Measurements from ENCODE around the gene CUL9. TPM values are rescaled to one million over a fixed set of nuclear protein-coding genes. Genes with fewer than 3 reads are reported as not detected.

Gene CUL9
- total RNA-seq, 1 donor from 2014 or later: 37.4 TPM

DNA sequence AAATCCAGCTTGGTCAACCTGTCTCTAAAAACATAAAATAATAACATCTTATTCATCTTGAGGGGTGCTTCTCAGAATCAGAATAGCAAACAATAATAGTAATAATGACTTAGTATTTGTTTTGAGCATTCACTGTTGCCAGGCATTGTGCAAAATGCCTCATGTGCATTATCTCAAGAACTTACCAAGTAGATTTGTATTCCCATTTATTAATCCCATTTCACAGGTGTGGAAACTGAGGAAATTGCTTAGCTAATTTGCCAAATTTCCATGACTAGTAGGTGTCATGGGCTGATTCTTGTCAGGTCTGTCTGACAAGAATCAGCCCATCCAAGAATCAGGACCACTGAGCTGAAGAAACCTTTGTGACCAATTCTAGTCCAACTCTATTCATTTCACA, 66.8 kb downstream of the CUL9 start:
- no peak overlapping the region for H3K27ac ChIP-seq
- TF ChIP-seq, protein P1, sequence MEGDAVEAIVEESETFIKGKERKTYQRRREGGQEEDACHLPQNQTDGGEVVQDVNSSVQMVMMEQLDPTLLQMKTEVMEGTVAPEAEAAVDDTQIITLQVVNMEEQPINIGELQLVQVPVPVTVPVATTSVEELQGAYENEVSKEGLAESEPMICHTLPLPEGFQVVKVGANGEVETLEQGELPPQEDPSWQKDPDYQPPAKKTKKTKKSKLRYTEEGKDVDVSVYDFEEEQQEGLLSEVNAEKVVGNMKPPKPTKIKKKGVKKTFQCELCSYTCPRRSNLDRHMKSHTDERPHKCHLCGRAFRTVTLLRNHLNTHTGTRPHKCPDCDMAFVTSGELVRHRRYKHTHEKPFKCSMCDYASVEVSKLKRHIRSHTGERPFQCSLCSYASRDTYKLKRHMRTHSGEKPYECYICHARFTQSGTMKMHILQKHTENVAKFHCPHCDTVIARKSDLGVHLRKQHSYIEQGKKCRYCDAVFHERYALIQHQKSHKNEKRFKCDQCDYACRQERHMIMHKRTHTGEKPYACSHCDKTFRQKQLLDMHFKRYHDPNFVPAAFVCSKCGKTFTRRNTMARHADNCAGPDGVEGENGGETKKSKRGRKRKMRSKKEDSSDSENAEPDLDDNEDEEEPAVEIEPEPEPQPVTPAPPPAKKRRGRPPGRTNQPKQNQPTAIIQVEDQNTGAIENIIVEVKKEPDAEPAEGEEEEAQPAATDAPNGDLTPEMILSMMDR (IDR thresholded peaks at IDR 0.05): no peak
- ATAC-seq (no peak), DNase-seq (no peak)
- intact Hi-C loops (cut with DNase I): no loop called here
- no peaks in the 10 kb centered on the region for H3K9me3 ChIP-seq
- no peaks in the 10 kb centered on the region for H3K4me1 ChIP-seq
- H3K27me3 ChIP-seq: peaks cover 14% of the 10 kb centered on the region
- no peaks in the 10 kb centered on the region for H3K36me3 ChIP-seq
- no peak overlapping the region for H3K4me3 ChIP-seq

DNA sequence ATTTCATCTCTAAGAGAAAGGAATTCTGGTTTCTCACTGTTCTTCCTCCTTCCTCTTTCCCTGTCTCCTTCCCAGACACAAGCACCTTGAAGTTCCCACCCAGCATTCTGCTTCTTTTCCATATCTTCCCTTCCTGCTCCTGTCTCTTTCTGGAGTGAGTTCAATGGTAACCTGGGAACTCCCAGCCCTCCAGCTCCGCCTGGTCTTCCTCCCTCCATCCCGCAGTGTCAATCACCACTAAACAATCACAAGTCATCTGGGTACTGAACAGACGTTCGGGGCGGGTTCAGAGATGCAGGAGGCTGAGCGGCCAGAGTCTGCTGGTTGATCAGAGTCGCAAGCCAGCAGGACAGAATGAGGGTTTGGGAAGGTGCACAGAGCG, 69.0 kb downstream of the CUL9 start:
- DNase-seq: no peak
- ATAC-seq: no peak
- Histone ChIP-seq H3K4me1 (no peaks in the 10 kb centered on the region), H3K27ac (no peak overlapping the region), H3K36me3 (no peaks in the 10 kb centered on the region), H3K27me3 (peaks cover 8% of the 10 kb centered on the region), H3K9me3 (no peaks in the 10 kb centered on the region), H3K4me3 (no peak overlapping the region)
- intact Hi-C loops (cut with DNase I): no loop called here
- TF ChIP-seq, protein P1 (IDR thresholded peaks at IDR 0.05): no peak

DNA sequence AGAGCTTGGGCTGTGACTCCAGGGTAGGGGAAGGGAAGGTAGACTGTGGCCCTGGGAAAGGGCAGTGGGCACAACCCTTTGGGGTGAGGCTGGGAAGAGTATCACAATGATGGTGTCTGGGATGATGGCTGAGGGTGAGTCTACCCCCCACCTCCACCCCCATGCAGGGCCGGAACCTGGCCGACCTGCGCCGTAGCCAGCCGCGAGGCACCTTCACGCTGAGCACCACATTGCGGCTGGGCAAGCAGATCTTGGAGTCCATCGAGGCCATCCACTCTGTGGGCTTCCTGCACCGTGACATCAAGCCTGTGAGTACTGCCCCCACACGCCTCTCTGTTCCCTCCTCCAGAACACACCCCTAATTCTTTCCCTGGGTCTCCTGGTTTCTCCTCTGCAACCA, 71.4 kb downstream of the CUL9 start:
- Histone ChIP-seq H3K36me3 (no peaks in the 10 kb centered on the region), H3K27ac (no peak overlapping the region), H3K4me1 (no peaks in the 10 kb centered on the region), H3K4me3 (no peak overlapping the region), H3K9me3 (no peaks in the 10 kb centered on the region), H3K27me3 (peaks cover 8% of the 10 kb centered on the region)
- TF ChIP-seq, protein P1 (IDR thresholded peaks at IDR 0.05): no peak
- intact Hi-C loops (cut with DNase I): no loop called here
- no peak for ATAC-seq
- no peak for DNase-seq

DNA sequence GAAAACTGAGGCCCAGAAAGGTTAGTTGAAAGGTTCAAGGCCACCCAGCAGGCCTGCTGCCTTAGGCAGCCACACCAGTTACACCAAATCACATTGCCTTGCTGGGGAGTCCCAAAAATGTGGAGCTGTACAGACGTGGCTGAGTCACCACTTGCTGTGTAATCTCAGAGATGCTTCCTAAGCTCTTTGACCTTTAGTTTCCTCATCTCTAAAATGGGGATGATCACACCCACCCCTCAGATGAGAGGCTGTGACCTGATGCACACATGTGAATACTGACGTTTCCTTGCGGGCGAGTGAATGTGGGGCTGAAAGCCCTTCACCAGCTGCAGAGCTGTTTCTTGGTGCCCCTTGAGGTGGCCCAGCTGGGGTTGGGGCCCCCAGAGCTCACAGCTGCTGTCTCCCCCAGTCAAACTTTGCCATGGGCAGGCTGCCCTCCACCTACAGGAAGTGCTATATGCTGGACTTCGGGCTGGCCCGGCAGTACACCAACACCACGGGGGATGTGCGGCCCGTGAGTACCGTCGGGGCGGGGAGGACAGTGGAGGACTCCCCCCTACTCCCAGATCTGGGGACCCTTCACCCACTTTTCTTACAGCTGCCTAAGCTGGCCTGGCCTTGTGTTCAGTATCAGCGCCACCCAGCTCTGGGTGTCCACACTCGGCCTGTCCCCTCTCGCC, 72.3 kb downstream of the CUL9 start:
- TF ChIP-seq, protein P1 (IDR thresholded peaks at IDR 0.05): no peak

DNA sequence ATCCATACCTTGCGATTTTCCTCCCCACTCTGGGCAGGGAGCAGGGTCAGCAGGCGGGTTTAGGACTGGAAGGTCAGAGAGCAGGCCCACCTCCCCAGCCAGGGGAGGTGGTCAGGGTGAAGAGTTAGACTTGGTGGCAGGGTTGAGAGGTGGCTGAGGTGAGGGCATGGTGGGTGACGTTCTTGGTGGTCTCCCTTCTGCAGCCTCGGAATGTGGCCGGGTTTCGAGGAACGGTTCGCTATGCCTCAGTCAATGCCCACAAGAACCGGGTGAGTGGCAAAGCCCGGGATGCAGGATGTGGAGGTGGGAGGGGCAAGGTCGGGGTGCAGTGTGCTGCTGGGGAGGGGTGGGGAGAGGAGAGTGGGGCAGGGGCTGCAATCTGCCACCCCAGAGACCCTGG, 72.8 kb downstream of the CUL9 start:
- Histone ChIP-seq H3K27ac (no peak overlapping the region), H3K27me3 (peaks cover 8% of the 10 kb centered on the region)

More for the DNA sequence above, 72.3 kb downstream of the CUL9 start:
- Histone ChIP-seq H3K36me3 (no peaks in the 10 kb centered on the region), H3K27ac (no peak overlapping the region), H3K27me3 (peaks cover 8% of the 10 kb centered on the region), H3K9me3 (no peaks in the 10 kb centered on the region), H3K4me1 (no peaks in the 10 kb centered on the region), H3K4me3 (no peak overlapping the region)
- DNase-seq (no peak), ATAC-seq (no peak)
- intact Hi-C loops (cut with DNase I): no loop called here

More for the DNA sequence above, 72.8 kb downstream of the CUL9 start:
- DNase-seq: no peak
- Histone ChIP-seq H3K36me3 (no peaks in the 10 kb centered on the region), H3K9me3 (no peaks in the 10 kb centered on the region), H3K4me3 (no peak overlapping the region), H3K4me1 (no peaks in the 10 kb centered on the region)
- intact Hi-C loops (cut with DNase I): no loop called here
- no peak for ATAC-seq
- TF ChIP-seq, protein P1 (IDR thresholded peaks at IDR 0.05): no peak

All from upper lobe of right lung (tissue), 1 donor.